Right ventricle myocardium inferior (tissue), 1 donor: ENCODE data around the gene WDR1. TPM values are rescaled to one million over a fixed set of nuclear protein-coding genes. Genes with fewer than 3 reads are reported as not detected.

ENCODE experiments used
- ATAC-seq: fragments of 200-7000 bp; cut with Tn5 transposase; one replicate; pipeline ENCODE4 v1.9.1; 2020; ENCODE audit warnings: mild to moderate bottlenecking, moderate library complexity
- DNase-seq: peaks from one replicate; pipeline ENCODE4 v3.0.0; 2021; ENCODE audit errors: missing footprints
- intact Hi-C: fragments of 100-400 bp; cut with DNase I; formaldehyde crosslinking; loops from one replicate; pipeline ENCODE4 v1.11.0; 2022
- total RNA-seq: library from RNA; stranded (reverse); fragmentation: NEBNext Ultra II Directional; extraction: Animal tissue kit (Norgen Biotek cat#: 25700); gene quantifications from one replicate; pipeline ENCODE4 v1.2.1, GENCODE V29; 2021
- donor health status: DM: no; HTN: yes; CAD: no; lungs with severe emphysema.

Gene WDR1
- total RNA-seq, 1 donor from 2014 or later = 210 TPM

DNA sequence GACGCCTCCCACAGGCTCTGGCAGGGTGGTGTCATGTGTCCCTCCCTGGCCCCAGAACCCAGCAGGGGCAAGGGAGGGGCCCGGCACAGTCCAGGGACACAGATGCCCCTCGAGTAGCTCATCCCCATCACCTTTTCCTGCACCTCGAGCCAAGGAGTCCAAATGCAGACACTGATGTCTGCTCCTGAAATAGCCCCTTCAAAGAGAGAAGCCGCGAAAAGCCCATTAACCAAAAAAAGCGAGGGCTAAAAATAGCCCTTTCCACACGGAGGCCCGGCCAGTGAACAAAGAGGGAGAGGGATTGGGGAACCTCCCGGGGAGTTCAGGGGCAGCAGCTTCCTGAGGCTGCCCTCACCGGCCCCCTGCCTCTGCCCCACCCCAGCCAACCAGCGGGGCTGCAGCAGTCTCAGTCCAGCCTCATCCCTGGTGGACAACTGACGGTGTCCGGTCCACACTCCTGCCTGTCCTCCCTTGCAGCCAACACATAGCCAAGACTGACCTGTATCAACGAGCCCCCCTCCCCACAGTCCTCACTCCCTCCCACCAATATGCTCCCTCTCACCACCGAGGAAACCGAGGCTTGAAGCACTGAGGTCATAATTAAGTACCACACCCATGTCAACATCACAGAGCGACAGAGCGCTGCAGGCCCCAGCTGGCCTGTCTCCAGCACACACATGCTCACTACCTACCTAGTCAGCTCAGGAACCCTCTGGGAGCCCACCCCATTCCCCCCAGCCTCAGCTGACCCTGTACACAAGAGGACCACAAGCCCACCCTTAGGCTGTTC is 23.9 kb downstream of the WDR1 start:
- DNase-seq (no peak), ATAC-seq (peak; percentile 21)
- intact Hi-C loops = no loop called here

DNA sequence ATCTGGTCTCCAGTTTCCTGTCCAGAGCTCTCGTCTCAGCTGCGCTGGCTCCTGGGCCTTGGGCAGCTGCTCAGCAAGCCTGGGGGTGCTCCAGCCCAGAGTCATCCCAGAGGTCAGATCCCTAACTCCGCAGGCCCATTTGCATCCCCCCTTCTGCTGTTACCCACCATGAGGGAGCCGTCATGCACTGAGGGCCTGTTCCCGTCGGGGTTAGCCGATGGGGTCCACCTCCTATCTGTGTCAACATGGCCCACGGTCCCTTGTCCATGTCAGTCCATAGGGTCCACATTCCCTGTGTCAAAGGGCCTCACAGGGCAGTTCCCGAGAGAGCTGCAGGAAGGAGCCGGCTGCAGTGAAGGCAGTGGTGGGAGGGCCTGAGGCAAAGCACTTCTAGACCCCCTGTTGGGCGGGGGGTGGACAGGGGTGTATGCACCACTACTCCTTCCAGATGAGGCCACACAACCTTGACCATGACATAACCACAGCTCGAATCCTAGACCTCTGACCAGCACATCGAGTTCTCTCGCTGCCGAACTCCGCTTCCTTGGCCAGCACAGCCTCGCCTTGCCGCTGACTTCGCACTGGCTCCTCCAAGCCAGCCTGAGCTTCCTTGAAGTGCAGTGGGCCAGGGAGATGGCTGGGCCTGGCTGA is 24.9 kb downstream of the WDR1 start:
- peak; percentile 71 for DNase-seq
- intact Hi-C loops = no loop called here
- ATAC-seq = no peak

DNA sequence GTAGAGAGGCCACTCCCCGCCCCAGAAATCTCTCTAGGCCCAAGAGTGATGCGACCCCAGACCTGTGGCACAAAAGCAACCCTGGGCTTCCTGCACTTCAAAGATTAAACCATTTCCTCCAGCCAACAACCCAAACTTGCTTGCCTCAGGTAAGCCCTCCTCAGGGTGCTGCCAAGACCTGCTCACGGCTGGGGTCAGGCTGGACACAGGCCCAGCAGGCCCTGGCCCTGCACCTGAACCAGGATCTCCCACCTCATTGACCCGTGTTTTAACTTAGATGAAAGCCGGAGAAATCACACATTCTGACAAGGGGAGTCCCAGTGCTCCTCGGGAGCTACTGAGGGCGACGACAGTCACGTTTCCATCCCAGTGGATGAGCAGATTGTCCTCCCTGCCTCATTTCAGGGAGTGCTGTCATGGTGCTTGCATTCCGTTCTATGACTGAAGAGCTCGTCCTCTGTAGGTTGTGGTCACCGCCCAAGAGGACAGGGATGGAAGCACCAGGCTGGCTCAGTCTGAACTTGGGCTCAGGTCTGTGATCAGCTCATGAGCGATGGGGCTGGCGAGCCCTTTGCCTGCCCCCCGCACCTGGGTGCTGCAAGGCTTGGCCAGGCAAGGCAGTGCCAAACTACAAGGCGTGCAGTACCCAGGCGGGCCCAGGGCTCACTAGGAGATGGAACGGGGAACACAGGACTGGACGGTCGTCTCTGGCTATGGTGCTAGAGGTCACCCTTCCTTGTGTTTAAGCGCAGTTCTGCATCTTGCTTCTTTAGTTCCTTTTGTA is 25.9 kb downstream of the WDR1 start:
- DNase-seq = peak; percentile 41
- intact Hi-C loops = no loop called here

DNA sequence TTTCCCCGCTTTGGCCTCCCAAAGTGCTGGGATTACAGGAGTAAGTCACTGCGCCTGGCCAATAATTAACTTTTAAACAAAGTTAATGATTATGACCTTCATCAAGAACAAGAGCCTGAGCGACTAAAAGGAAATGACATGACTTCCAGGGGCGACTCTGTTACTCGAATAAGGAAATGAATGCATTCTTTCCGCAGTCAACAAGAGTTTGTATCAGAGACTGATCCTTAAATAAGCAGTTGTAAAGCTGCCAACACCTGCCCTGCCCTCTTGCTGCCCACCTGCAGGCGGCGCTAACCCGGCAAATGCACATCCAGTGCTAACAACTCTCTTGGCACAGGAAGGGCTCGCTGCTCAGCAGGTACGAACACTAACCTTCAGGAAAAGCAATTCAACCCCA is 27.3 kb downstream of the WDR1 start:
- no peak for ATAC-seq
- DNase-seq = peak; percentile 68
- intact Hi-C loops = no loop called here

More for the DNA sequence above, 25.9 kb downstream of the WDR1 start:
- ATAC-seq = no peak

DNA sequence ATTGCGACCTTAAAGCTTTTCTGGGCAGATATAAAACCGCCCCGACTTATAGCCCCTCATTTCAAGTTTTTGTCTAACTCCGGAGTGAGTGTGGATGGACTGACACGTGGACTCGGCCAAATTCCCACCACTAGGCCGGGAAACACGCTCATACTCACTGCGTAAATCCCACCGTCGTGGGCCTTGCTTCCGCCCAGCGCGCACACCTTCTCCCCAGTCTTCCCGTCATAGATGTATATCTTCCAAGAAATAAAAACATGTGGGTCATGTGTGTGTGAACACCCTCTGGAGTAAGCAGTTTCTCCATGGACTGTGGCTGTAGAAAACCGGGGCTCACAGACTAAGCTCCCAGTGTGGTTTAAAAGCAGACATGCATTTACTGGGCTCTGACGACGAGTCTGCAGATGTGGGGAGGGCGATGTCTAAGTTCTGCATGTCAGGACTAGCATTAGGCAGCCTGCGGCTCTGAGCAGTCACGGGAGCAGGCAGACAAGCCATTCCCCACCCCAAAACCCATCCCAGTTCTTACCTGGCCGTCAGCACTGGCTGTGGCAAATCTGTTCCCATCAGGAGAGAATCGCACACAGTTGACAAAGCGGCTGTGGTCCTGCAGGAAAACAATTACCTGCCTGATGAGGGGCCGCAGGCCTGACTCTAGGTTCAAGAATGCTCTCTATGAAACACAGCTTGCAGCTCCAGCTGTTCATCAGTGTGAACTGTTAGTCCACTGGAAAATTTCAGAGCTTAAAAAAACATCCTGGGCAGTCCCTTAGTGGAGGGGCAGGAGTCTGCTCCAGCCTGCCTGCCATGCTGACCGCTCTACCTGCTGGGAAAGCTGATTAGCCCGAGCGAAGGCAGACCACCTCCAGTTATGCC is 28.2 kb downstream of the WDR1 start:
- peak; percentile 34 for DNase-seq
- intact Hi-C loops = no loop called here
- no peak for ATAC-seq

DNA sequence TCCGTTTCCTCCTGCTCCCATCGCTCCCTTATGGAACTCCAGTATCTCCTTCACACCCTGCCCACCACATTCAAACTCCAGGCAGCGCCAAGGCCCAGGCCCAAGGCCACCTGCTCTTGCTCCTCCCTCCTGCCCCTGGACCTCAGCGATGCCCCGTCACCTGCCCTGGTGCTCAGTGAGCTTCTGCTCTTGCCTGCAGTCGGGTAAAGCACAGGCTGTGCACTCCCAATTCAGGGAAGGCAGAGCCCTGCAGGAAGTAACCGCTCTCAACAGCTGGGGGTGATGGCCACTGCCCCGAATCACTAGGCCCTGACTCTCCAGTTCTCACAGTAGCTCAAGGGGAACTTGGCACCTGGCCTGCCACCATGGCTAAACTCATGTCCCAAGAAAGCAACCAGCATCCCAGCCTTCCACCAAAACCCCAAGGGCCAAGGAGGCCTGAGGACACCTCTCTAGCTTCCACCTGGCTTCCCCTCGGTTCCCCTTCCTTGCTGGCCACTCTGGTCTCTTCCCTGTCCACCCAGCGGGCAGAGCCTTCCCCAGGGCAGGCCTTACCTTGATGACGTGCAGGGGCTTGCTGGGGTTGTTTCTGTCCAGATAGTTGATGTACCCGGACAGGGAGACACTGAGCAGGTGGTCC is 29.3 kb downstream of the WDR1 start:
- intact Hi-C loops = no loop called here
- no peak for ATAC-seq
- peak; percentile 30 for DNase-seq

DNA sequence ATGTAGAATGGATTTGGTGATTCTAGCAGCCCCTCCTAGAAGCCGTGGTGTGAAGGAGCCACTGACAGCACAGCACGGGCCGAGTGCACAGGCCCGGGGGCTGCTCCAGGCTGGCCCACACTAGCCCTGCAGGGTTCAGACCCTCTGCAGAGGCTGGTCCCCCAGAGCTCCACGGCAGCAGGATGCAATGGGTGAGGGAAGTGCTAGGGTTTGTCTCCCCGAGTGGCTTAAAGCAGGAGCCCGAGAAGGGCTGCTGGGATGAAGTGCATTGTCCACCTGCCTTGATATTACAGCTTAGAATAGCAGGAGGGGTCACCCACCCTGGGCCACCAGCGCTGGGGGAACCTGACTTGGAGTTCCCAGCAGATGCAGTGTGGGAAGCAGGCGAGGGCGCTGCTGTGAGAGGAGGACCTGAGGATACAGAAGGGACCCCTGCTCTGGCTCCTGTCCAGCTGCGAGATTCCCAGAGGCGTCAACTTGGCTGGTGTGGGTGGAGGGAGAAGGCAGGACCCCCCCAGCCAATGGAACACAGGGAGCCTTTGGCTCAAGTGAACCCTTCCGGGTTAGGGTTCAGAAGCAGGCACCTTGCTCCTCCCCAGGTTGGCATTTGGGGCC is 30.0 kb downstream of the WDR1 start:
- ATAC-seq = no peak
- intact Hi-C loops = no loop called here
- peak; percentile 39 for DNase-seq

DNA sequence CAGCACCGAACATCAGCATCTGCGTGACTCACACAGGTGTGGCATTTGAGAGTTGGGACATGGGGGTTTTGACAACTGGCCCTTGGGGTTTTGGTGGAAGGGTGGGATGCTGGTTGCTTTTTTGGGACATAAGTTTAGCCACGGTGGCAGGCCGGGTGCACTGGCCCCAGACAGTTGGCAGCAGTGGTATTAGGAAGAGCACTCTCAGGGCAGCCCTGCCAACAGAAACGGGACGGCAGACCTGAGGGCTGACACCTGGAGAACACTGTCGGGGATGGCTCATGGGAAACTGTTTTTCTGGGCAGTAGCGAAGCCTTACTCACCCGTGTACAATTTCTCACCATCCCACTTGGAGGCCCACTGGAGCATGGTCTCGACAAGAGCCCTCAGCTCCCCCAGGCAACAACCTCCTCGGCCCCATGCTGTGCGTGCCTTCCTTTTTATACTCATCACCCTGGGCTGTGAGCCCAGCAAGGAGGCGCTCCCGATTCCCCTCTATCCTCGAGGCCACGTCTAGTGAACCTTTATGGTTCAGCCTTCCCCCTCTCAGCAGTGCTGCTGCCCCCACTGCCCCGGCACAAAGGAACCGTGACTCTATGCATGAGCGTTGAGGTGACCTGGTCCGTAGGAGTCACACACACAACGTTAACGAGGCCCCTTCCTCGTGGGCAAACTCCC is 30.6 kb downstream of the WDR1 start:
- DNase-seq (peak; percentile 30), ATAC-seq (no peak)
- intact Hi-C loops = loop anchor here (2.0 kb wide), 1 partner anchor 31 kb away; the partner anchor contains the start of gene WDR1

DNA sequence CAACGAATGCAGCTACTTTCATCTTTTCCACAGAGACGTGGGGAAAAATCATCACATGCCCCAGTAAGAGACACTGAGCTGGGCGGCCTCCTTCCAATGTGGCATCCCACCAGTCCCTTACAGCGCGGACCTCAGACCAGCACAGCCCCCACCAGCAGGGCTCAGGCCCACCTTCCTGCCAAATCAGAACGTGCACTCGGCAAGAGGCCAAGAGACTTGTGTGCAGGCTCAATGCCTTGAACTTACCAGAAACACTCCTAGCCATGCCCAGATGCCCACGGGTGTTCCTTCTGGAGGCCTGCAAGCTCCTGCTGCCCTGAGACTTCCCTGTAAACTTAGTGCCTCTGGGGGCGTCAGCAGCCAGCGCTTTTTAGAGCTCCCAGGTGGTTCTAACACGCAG is 31.2 kb downstream of the WDR1 start:
- DNase-seq = peak; percentile 55
- intact Hi-C loops = loop anchor here (2.0 kb wide), 1 partner anchor 31 kb away; the partner anchor contains the start of gene WDR1
- peak; percentile 3 for ATAC-seq

DNA sequence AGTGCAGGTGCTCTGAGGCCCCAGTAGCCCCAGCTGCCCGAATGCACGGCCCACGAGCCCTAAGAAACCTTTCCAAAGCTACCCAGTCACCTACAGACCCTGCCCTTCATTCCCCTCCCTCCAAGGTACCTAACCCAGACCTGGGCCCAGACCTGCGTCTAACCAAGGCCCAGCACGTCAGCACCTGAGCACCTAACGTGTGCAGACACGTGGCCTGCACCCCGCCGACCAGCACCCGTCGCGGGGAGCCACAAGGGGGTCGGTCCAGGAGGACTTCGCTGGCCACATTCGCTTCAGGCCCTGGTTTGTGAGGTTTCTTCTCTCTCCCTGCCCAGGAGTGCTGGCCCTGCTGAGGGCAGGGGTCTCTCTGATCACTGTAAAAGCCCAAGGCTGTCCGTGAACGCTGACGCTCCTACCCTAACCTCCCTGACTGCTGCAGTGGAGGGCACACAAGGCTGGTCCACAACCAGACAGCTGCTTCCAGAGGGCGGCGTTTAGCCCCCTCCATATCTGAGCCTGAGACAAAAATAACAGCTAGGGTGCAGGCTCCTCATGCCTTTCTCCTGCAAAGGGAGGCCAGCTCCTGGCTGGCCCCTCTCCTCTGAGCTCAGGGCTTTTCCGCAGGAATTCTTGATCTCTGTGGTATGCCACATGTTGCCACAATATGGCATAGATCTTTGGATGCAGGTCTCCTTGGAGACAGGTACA is 31.8 kb downstream of the WDR1 start:
- peak; percentile 68 for DNase-seq
- intact Hi-C loops = loop anchor here (2.0 kb wide), 1 partner anchor 32 kb away; the partner anchor contains the start of gene WDR1
- ATAC-seq = peak; percentile 52

DNA sequence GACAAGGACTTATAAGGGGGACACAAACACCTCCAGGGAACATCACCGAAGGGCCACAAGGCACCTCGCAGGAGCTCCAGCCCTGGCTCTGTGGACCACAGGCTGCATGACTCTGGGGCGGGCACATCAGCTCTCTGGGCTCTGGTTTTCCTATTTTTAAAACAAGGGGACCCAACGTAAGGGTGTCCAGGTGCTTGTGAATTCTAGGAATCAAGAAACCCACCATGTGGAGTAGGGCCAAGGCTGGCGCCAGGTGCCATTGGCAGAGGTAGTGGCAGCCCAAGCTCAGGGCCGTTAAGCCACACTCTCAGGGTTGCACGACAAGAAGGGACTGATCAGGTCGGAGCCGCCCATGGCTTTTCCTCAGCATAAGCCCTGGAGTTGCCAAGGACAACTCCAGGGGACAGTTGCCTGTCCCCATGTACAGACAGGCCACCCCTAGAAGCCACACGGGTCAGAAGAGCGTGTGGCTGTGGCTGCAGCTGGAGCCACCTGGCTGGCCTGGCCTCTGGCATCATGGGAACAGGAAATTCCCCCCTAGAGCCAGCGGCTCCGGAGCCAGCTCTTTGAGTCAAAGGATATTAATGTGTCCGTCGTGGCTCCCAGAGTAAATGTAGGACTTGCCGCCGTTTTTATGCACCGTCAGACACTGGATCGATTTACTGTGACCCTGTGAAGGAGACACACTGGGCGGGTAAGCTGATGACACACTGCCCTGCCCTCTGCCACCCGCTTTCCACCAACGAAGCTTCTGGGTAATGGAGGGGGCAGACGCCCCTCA is 32.5 kb downstream of the WDR1 start:
- peak; percentile 67 for DNase-seq
- peak; percentile 28 for ATAC-seq
- intact Hi-C loops = loop anchor here (2.0 kb wide), 1 partner anchor 33 kb away; the partner anchor contains the start of gene WDR1

DNA sequence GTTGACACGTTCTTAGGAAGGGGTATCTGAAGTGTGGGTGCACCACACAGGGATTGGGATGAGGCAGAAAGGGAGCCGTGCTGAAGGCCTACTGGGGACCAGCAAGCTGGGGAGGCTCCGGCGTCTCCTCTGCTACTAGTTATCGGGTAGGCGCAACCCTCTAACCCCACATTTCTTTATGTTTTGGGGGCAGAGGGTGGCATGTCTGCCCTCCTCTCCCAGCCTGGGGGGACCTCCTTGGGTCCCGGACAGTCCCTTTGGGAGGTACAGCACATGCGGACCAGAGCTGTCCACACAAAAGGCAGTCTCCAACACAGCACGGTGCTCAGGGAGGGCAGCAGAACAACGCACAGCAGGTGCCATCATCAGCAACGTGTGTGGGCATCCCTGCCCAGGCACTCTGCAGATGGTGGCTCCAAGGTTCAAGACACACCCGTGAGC is 33.2 kb downstream of the WDR1 start:
- intact Hi-C loops = no loop called here
- no peak for DNase-seq
- no peak for ATAC-seq

DNA sequence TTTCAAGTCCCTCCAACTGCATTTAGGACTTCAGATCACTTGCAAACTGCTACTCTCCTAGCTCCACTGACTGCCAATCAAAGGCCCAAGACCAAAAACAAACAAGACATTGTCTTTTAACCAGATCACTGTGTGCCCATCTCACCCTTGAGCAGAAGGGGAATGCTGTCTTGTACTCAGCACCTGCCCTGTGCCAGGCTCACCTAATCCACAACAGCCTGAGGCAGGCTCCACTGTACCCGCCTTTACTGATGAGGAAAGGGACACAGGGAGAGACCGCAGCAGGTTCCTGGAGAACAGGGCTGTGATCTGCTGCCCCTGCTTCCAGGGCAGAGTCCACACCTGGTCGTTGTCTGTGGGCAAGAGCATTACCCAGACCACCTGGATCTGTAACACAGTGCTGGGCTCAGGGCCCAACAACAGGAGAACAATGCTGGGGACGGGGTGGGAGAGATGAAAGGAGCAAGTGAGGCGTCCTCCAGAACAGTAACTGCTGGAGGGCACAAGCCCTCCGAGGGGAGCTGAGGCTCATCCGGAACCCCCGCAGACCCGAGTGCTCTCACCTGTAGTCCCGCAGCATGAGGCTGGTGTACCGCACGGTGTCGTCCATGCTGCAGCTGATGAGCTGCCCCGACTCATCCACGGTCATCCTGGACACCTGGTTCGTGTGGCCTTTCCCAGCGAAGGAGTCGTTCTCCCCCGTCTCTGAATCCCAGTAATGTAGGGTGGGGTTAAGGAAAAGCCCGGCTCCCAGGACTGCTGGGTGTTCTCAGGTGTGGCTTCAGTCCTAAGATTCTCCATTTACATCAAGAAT is 33.9 kb downstream of the WDR1 start:
- intact Hi-C loops = no loop called here

DNA sequence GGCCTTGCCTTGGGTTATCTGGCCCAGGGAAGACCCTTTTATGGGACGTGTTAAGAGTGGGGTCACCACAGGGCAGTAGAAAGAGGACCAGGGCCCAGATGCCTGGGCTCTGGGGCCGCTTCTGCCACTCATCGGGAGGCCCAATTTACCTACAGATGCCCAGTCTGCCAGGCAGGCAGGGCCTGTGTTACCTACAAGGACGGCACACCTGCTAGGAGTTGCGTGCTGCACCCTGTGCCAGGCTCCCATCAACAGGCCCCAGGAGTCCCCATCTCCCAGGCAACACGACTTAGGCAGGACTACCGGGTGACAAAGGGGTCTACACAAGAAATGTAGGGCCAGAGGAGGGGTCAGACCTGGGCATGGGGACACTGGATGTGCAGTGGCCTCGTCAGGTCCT is 34.6 kb downstream of the WDR1 start:
- intact Hi-C loops = no loop called here
- no peak for ATAC-seq
- no peak for DNase-seq

More for the DNA sequence above, 33.9 kb downstream of the WDR1 start:
- DNase-seq (no peak), ATAC-seq (no peak)

DNA sequence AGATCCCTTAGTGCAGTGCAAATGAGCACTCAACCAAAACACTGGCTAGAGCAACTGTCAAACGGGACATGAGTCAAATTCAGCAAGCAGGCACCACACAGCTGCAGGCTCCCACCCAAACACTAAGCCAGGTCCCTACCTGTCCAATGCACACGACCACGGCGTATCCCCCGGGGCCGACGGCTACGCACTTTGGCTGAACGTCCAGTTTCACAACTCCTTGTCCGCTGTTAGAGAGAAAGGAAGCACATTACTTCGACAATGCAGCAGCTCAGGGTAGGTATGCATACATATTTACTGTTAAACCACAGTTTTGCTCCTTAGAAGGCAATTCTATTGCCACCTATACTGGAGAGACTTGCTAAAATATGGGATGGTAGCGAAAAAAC is 35.4 kb downstream of the WDR1 start:
- intact Hi-C loops = no loop called here
- ATAC-seq = no peak
- no peak for DNase-seq
